Activated naive CD8-positive, alpha-beta T cell treated with anti-CD3 and anti-CD28 coated beads, Interleukin-2, amount 10 ng/mL, durations not matched to agents 7 days and 5 days (primary cell): ENCODE data around the gene RAB6B. TPM values are rescaled to one million over a fixed set of nuclear protein-coding genes. Genes with fewer than 3 reads are reported as not detected.

Experiments
- ATAC-seq: fragments of 150-1000 bp; cut with Tn5 transposase; one replicate; pipeline ENCODE4 v1.10.0; 2021; ENCODE audit warnings: low read depth, moderate library complexity
- POLR2A ChIA-PET: fragments of 350-600 bp; sonication (Branson Sonifier 250); formaldehyde crosslinking; loops from one replicate; lab custom pipeline; 2021; ENCODE audit warnings: antibody characterized with exemption; lab: Charles Lee
- DNase-seq: peaks from one replicate; pipeline ENCODE4 v3.0.0; 2021
- H3K27ac Mint-ChIP-seq: one replicate; pipeline ENCODE4 v1.8.0; 2022; ENCODE audit warnings: mild to moderate bottlenecking, mixed read lengths
- H3K27me3 Mint-ChIP-seq: one replicate; pipeline ENCODE4 v1.8.0; 2022; ENCODE audit warnings: mild to moderate bottlenecking, moderate library complexity, mixed read lengths
- H3K36me3 Mint-ChIP-seq: one replicate; pipeline ENCODE4 v1.8.0; 2021; ENCODE audit warnings: mild to moderate bottlenecking, mixed read lengths
- H3K4me1 Mint-ChIP-seq: one replicate; pipeline ENCODE4 v1.8.0; 2021; ENCODE audit warnings: mixed read lengths
- H3K4me3 Mint-ChIP-seq: one replicate; pipeline ENCODE4 v1.8.0; 2022; ENCODE audit warnings: mild to moderate bottlenecking, moderate library complexity, mixed read lengths
- H3K9me3 Mint-ChIP-seq: one replicate; pipeline ENCODE4 v1.8.0; 2021; ENCODE audit warnings: mixed read lengths
- total RNA-seq, 2 experiments: library from RNA; stranded (reverse); gene quantifications; one replicate each; pipeline ENCODE4 v1.2.3, GENCODE V29; 2021

RAB6B gene
- total RNA-seq, 2 experiments from 2014 or later = 0.39 to 0.40 TPM

- DNase-seq = no peak
- no peak for ATAC-seq
- POLR2A ChIA-PET = no interaction called here
- no peaks in the 10 kb centered on the region for H3K9me3 Mint-ChIP-seq
- H3K4me1 Mint-ChIP-seq = no peaks in the 10 kb centered on the region
- no peaks in the 10 kb centered on the region for H3K36me3 Mint-ChIP-seq
- H3K27me3 Mint-ChIP-seq = no peaks in the 10 kb centered on the region
- no peak overlapping the region for H3K4me3 Mint-ChIP-seq
- H3K27ac Mint-ChIP-seq = no peak overlapping the region
Measured at GRCh38 chr3:133834621-133835417, 60.9 kb downstream of the RAB6B start.

DNA sequence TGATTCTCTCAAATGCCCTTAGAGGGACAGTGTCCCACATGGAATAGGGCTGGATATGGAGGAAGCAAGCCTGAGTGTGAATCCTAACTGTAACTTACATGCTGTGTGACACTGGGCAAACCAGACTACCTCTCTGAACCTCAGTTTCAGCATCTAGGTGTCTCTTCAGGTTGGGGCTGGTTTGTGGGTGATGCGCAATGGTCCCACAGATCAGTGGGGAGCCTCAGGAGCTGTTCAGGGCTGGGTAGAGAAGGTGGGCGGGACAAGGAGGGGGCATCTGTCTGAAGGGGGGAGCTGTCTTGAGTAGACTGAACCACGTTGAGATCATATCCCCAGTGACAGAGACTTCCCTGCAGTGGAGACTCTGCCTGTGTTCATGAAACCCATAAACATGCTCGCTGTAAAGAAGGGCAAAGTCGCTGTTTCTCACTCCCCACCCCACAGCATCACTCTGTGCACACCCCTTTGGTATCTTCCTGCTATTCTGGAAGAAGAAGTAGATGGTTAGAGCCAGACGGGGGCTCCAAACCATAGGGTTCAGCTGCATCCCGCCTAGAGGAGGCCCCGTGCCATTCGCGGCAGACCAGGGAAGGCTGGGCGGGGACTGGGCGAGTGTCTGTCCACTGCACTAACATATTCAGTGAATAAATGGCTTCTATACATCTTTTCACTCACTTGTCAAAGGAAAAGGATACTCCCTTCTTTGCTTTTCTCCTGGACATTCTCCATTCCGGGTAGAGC is 61.6 kb downstream of the RAB6B start:
- Mint-ChIP-seq H3K27me3 (no peaks in the 10 kb centered on the region), H3K4me3 (no peak overlapping the region), H3K27ac (no peak overlapping the region), H3K9me3 (no peaks in the 10 kb centered on the region), H3K36me3 (no peaks in the 10 kb centered on the region), H3K4me1 (no peaks in the 10 kb centered on the region)
- DNase-seq = no peak
- no peak for ATAC-seq
- POLR2A ChIA-PET = no interaction called here

GRCh38 chr3:133833267-133833666 is 62.4 kb downstream of the RAB6B start:
- Mint-ChIP-seq H3K27me3 (no peaks in the 10 kb centered on the region), H3K9me3 (no peaks in the 10 kb centered on the region), H3K4me1 (no peaks in the 10 kb centered on the region), H3K4me3 (no peak overlapping the region), H3K27ac (no peak overlapping the region), H3K36me3 (no peaks in the 10 kb centered on the region)
- POLR2A ChIA-PET = interaction anchor here (0.5 kb wide), 1 partner anchor 113 kb away, joined by 3 read pairs; no protein-coding TSS in a partner anchor
- DNase-seq (no peak), ATAC-seq (no peak)

DNA sequence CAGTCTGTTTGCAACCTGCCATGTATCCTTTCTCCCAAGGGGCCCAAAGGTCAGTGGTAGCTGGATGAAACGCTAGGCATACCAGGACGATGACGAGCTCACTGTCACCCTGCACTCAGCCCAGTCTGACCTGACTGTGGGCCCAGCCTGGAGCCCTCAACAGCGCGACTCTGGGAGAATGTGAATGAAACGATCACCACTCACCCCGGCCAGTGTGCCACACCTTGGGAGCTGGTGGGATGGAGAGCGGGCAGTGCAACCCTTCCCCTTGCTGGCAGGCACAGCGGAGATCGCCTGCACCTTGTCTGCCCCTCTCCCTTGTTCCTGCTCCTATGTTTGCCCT is 62.9 kb downstream of the RAB6B start:
- ATAC-seq = no peak
- H3K4me1 Mint-ChIP-seq = no peaks in the 10 kb centered on the region
- no peaks in the 10 kb centered on the region for H3K36me3 Mint-ChIP-seq

DNA sequence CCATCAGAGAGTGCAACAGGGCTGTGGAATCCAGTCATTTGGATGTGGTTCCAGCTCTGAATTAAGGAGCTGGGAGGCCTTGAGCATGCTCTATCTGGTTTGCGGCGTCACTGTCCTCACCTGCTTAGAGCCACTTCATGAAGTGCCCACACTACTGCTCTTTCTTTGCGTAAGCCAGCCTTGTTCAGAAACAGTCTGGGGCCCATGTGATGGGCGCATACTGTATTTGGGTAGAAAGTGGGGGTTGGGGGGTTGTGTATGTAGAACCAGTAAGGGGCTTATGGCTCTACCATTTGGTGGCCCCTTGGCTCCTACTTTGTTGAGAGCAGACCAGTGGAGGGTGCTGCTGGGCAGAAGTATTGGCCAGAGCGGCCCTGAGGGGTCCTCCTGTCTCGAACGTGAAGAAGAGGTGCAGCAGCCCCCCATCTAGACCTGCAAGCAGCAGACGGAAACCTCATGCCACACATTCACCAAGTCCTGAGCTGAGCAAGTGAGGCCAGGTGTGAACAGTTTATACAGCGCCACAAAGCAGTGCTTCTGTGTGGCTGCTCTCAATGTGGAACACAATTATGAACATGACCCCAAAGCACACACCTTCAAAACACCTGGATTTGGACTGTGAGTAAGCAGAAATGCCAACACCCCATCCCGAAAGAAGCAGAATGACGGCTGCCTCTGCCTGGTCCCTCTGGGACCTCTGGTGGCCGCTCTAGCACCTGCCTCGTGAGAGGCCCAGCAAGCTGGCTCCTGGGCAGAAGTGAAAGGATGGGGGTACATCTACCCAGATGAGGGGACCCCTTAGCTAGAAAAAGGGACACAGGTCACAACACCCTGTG is 63.5 kb downstream of the RAB6B start:
- Mint-ChIP-seq H3K4me1 (no peaks in the 10 kb centered on the region), H3K4me3 (no peak overlapping the region), H3K27me3 (peaks cover 2% of the 10 kb centered on the region), H3K27ac (no peak overlapping the region), H3K9me3 (no peaks in the 10 kb centered on the region), H3K36me3 (no peaks in the 10 kb centered on the region)
- POLR2A ChIA-PET = interaction anchor here (0.5 kb wide), 1 partner anchor 114 kb away, joined by 3 read pairs; no protein-coding TSS in a partner anchor
- DNase-seq (no peak), ATAC-seq (no peak)

More for the DNA sequence above, 62.9 kb downstream of the RAB6B start:
- POLR2A ChIA-PET = interaction anchor here (0.5 kb wide), 1 partner anchor 113 kb away, joined by 3 read pairs; no protein-coding TSS in a partner anchor
- H3K4me3 Mint-ChIP-seq = no peak overlapping the region
- no peaks in the 10 kb centered on the region for H3K9me3 Mint-ChIP-seq
- peaks cover 2% of the 10 kb centered on the region for H3K27me3 Mint-ChIP-seq
- H3K27ac Mint-ChIP-seq = no peak overlapping the region
- DNase-seq = no peak

GRCh38 chr3:133830071-133830470 is 65.6 kb downstream of the RAB6B start:
- no peak for ATAC-seq
- Mint-ChIP-seq H3K4me3 (no peak overlapping the region), H3K4me1 (no peaks in the 10 kb centered on the region), H3K27ac (no peak overlapping the region), H3K9me3 (no peaks in the 10 kb centered on the region), H3K36me3 (peaks cover 6% of the 10 kb centered on the region), H3K27me3 (peaks cover 2% of the 10 kb centered on the region)
- DNase-seq = no peak
- POLR2A ChIA-PET = no interaction called here

DNA sequence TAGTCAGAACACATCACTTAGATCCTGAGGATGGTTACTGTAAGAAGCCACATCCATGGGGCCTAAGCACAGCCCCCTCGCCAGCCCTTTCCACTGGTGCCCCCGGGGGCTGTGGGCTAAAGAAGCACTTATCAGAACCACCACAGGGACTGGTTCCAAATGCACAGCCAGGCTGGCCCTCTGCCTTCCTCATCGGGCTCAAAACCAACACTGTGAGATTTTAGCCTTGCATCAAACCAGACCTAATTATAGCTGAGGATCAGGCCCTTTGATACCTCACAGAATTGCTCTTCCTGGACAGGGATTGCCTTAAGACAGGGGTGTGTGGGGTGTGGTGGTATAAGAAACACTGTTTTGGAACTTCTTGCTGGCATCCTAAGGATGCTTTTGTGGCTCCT is 66.4 kb downstream of the RAB6B start:
- peaks cover 9% of the 10 kb centered on the region for H3K36me3 Mint-ChIP-seq
- no peaks in the 10 kb centered on the region for H3K4me1 Mint-ChIP-seq
- H3K4me3 Mint-ChIP-seq = no peak overlapping the region
- ATAC-seq (no peak), DNase-seq (no peak)
- H3K27me3 Mint-ChIP-seq = peaks cover 2% of the 10 kb centered on the region
- POLR2A ChIA-PET = no interaction called here
- no peaks in the 10 kb centered on the region for H3K9me3 Mint-ChIP-seq
- H3K27ac Mint-ChIP-seq = no peak overlapping the region

- Mint-ChIP-seq H3K27me3 (peaks cover 2% of the 10 kb centered on the region), H3K4me1 (no peaks in the 10 kb centered on the region), H3K4me3 (no peak overlapping the region), H3K36me3 (peaks cover 14% of the 10 kb centered on the region), H3K27ac (no peak overlapping the region), H3K9me3 (no peaks in the 10 kb centered on the region)
- DNase-seq (no peak), ATAC-seq (no peak)
- POLR2A ChIA-PET = no interaction called here
Measured at GRCh38 chr3:133828576-133829309, 66.9 kb downstream of the RAB6B start.

- Mint-ChIP-seq H3K9me3 (no peaks in the 10 kb centered on the region), H3K36me3 (peaks cover 19% of the 10 kb centered on the region), H3K27me3 (peaks cover 2% of the 10 kb centered on the region), H3K27ac (no peak overlapping the region), H3K4me1 (no peaks in the 10 kb centered on the region), H3K4me3 (no peak overlapping the region)
- DNase-seq (no peak), ATAC-seq (no peak)
- POLR2A ChIA-PET = no interaction called here
Measured at GRCh38 chr3:133827684-133828083, 68.0 kb downstream of the RAB6B start.

GRCh38 chr3:133827136-133827535 is 68.5 kb downstream of the RAB6B start:
- H3K4me1 Mint-ChIP-seq = no peaks in the 10 kb centered on the region
- peaks cover 19% of the 10 kb centered on the region for H3K36me3 Mint-ChIP-seq
- POLR2A ChIA-PET = no interaction called here
- H3K27me3 Mint-ChIP-seq = peaks cover 2% of the 10 kb centered on the region
- H3K27ac Mint-ChIP-seq = no peak overlapping the region
- ATAC-seq (no peak), DNase-seq (no peak)
- H3K9me3 Mint-ChIP-seq = no peaks in the 10 kb centered on the region
- no peak overlapping the region for H3K4me3 Mint-ChIP-seq

DNA sequence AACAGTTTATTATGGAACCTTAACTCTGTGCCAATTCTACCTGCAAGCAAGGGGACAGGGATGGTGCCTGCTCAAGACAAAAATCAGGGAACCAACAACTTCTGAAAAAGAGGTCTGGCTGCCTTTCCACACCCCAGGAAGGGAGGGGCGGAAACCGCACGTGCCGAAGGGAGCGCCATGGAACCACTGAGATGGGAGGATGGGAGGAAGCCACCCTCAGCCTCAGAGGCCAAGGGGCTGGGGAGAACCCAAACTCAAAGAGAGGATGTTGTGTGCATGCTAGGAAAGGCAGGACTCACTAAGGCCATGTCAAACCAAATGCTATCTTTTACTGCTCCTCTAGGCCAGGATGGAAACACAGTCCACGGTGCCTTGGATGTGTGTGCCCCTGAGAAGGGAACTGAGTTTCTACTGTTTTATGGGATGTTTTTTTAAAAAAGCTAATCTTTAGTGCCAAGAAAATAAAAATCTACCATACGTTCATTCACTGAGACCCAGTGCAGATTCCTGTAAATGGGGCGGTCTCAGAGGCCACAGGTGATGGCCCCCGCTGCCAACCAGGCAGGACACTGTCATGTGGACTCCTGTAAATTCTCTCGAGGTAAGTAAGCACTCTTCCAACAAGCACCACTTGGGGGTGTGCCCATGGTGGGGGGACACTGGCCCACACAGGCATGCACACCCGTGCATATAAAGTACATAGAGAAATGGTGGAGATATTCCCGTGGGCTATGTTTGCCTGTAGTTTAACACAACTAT is 69.5 kb downstream of the RAB6B start:
- Mint-ChIP-seq H3K36me3 (peaks cover 22% of the 10 kb centered on the region), H3K9me3 (no peaks in the 10 kb centered on the region), H3K4me3 (no peak overlapping the region), H3K27me3 (peaks cover 2% of the 10 kb centered on the region), H3K27ac (no peak overlapping the region), H3K4me1 (peaks cover 3% of the 10 kb centered on the region)
- DNase-seq (no peak), ATAC-seq (no peak)
- POLR2A ChIA-PET = no interaction called here

GRCh38 chr3:133824961-133825485 is 70.7 kb downstream of the RAB6B start:
- Mint-ChIP-seq H3K4me1 (peaks cover 3% of the 10 kb centered on the region), H3K27me3 (peaks cover 2% of the 10 kb centered on the region), H3K36me3 (peaks cover 22% of the 10 kb centered on the region), H3K27ac (no peak overlapping the region), H3K4me3 (no peak overlapping the region), H3K9me3 (no peaks in the 10 kb centered on the region)
- DNase-seq = no peak
- POLR2A ChIA-PET = no interaction called here
- no peak for ATAC-seq
